ENCODE results near the gene CD151.

Gene CD151

GRCh38 chr11:843818-844692 is 11.3 kb downstream of the CD151 start:
- H3K27ac ChIP-seq, result peak overlapping the region; percentile 95
- TF ChIP-seq CTCF (conservative IDR thresholded peaks at IDR 0.05), result no peak

GRCh38 chr11:844693-845644 is 12.2 kb downstream of the CD151 start:
- no peak for TF ChIP-seq CTCF (conservative IDR thresholded peaks at IDR 0.05)
- H3K27ac ChIP-seq, result peak overlapping the region; percentile 95

- TF ChIP-seq CTCF (conservative IDR thresholded peaks at IDR 0.05), result no peak
- H3K27ac ChIP-seq, result peak overlapping the region; percentile 95; the same call in 1 of the 2 replicates
These were observed 13.2 kb downstream of the CD151 start for GRCh38 chr11:845872-846495.

- TF ChIP-seq CTCF (conservative IDR thresholded peaks at IDR 0.05), result no peak
- no peak overlapping the region for H3K27ac ChIP-seq
These were observed 13.8 kb downstream of the CD151 start for GRCh38 chr11:846496-847098.

- no peak for TF ChIP-seq CTCF (conservative IDR thresholded peaks at IDR 0.05)
- H3K27ac ChIP-seq, result no peak overlapping the region
These were observed 15.1 kb downstream of the CD151 start for GRCh38 chr11:847876-848275.

- H3K27ac ChIP-seq, result peak overlapping the region; percentile 68
- peak; percentile 85 for TF ChIP-seq CTCF (conservative IDR thresholded peaks at IDR 0.05)
These were observed 15.7 kb downstream of the CD151 start for GRCh38 chr11:848380-848931.

Data from VCaP (cell line).